Measurements from ENCODE around the gene KBTBD12.

- no peak for TF ChIP-seq CTCF (conservative IDR thresholded peaks at IDR 0.05)
- no peak for TF ChIP-seq ZFX (IDR thresholded peaks at IDR 0.05)
These were observed 118.1 kb downstream of the KBTBD12 start for GRCh38 chr3:128033102-128033501.
